SK-N-SH (cell line): ENCODE data around the gene TRIM22. TPM values are rescaled to one million over a fixed set of nuclear protein-coding genes. Genes with fewer than 3 reads are reported as not detected.

ENCODE experiments used
- CTCF ChIA-PET: fragments of 300-600, 350-600 bp; formaldehyde crosslinking; extraction: SDS; loops from one replicate; lab custom pipeline; 2021; lab: Yijun Ruan, JAX
- POLR2A ChIA-PET: fragments of 350-600 bp; sonication (Branson Sonifier 250); formaldehyde crosslinking; extraction: SDS; loops from one replicate; lab custom pipeline; 2020; ENCODE audit warnings: antibody characterized with exemption, inconsistent platforms; lab: Yijun Ruan, JAX
- DNase-seq: peaks from one replicate; pipeline ENCODE4 v3.0.0; 2012
- H2AFZ ChIP-seq: fragments of 200-600 bp; sonication (generic); 2 replicates; pipeline ENCODE4 v1.8.1; 2016; ENCODE audit warnings: antibody characterized with exemption, mild to moderate bottlenecking, low read depth
- H3F3A ChIP-seq: fragments of 200-600 bp; sonication (generic); replicated peaks from 2 replicates; pipeline ENCODE3; 2016; ENCODE audit warnings: antibody characterized with exemption, mild to moderate bottlenecking; ENCODE audit not compliant: insufficient read depth
- H3K27ac ChIP-seq, 2 experiments: fragments of 200-500 bp in 1 of 2; fragments of 200-600 bp in 1 of 2; sonication (Bioruptor generic) in 1 of 2; sonication (generic), shearing (Covaris generic) in 1 of 2; 2 replicates each; pipeline versions ENCODE4 v1.5.1 to v1.6.1; 2014 to 2016; ENCODE audit warnings: low read depth in 2 of 2, inconsistent platforms in 1 of 2, low read length in 1 of 2, mild to moderate bottlenecking in 1 of 2, mixed read lengths in 1 of 2
- H3K27me3 ChIP-seq: fragments of 200-600 bp; sonication (generic), shearing (Covaris generic); 2 replicates; pipeline ENCODE4 v1.6.1; 2016; ENCODE audit warnings: mixed run types; ENCODE audit not compliant: insufficient read depth
- H3K36me3 ChIP-seq, 2 experiments: fragments of 200-500 bp in 1 of 2; fragments of 200-600 bp in 1 of 2; sonication (Bioruptor generic) in 1 of 2; sonication (generic) in 1 of 2; replicated peaks in 1 of 2; 2 replicates each; pipeline versions ENCODE3 to v1.5.1; 2014 to 2016; ENCODE audit warnings: low read length in 1 of 2, mild to moderate bottlenecking in 1 of 2; ENCODE audit not compliant: insufficient read depth in 2 of 2, control insufficient read depth in 1 of 2
- H3K4me1 ChIP-seq, 2 experiments: fragments of 200-500 bp in 1 of 2; fragments of 200-600 bp in 1 of 2; sonication (Bioruptor generic) in 1 of 2; sonication (generic), shearing (Covaris generic) in 1 of 2; 2 replicates each; pipeline versions ENCODE4 v1.5.1 to v1.6.1; 2014 to 2016; ENCODE audit warnings: low read depth in 1 of 2, low read length in 1 of 2, mixed run types in 1 of 2; ENCODE audit not compliant: insufficient read depth in 2 of 2, control insufficient read depth in 1 of 2
- H3K4me2 ChIP-seq: fragments of 200-600 bp; sonication (generic), shearing (Covaris generic); 2 replicates; pipeline ENCODE4 v1.6.1; 2017; ENCODE audit warnings: mixed run types
- H3K4me3 ChIP-seq, 2 experiments: fragments of 200-500 bp in 1 of 2; fragments of 200-600 bp in 1 of 2; sonication (Bioruptor generic) in 1 of 2; sonication (generic), shearing (Covaris generic) in 1 of 2; 2 replicates each; pipeline versions ENCODE4 v1.5.1 to v1.8.1; 2014 to 2016; ENCODE audit warnings: low read depth in 2 of 2, inconsistent platforms in 1 of 2, low read length in 1 of 2, mild to moderate bottlenecking in 1 of 2, mixed read lengths in 1 of 2, moderate library complexity in 1 of 2
- H3K79me2 ChIP-seq: fragments of 200-600 bp; sonication (generic); 2 replicates; pipeline ENCODE4 v1.8.1; 2017; ENCODE audit warnings: mild to moderate bottlenecking; ENCODE audit not compliant: insufficient read depth
- H3K9ac ChIP-seq: fragments of 200-600 bp; sonication (generic); 2 replicates; pipeline ENCODE4 v1.6.1; 2017; ENCODE audit warnings: mixed run types
- H3K9me2 ChIP-seq: fragments of 200-600 bp; sonication (generic); 2 replicates; pipeline ENCODE4 v1.6.1; 2017; ENCODE audit warnings: mixed run types
- H3K9me3 ChIP-seq: fragments of 200-600 bp; sonication (generic); 2 replicates; pipeline ENCODE4 v1.6.1; 2017; ENCODE audit warnings: mixed run types, mild to moderate bottlenecking, moderate library complexity
- H4K20me1 ChIP-seq: fragments of 200-600 bp; sonication (generic); 2 replicates; pipeline ENCODE4 v1.6.1; 2017; ENCODE audit warnings: mild to moderate bottlenecking, mixed run types; ENCODE audit not compliant: insufficient read depth
- EP300 ChIP-seq, 2 experiments: IDR thresholded peaks; 2 replicates each; pipeline versions ENCODE4 v1.4.0 to v1.6.1; 2012; ENCODE audit warnings: borderline replicate concordance in 1 of 2, low read depth in 1 of 2, low read length in 1 of 2
- EZH2phosphoT487 ChIP-seq: fragments of 200-600 bp; sonication (generic); IDR thresholded peaks from 2 replicates; pipeline ENCODE4 v1.6.1; 2017; ENCODE audit warnings: low read depth, mixed run types, mild to moderate bottlenecking, antibody characterized with exemption, moderate library complexity, borderline replicate concordance
- FOSL2 ChIP-seq: IDR thresholded peaks from 2 replicates; pipeline ENCODE4 v1.4.0; 2012; ENCODE audit warnings: low read depth, mild to moderate bottlenecking, moderate library complexity, borderline replicate concordance
- FOXJ3 ChIP-seq: sonication (generic); formaldehyde crosslinking; IDR thresholded peaks from 2 replicates; pipeline ENCODE4 v1.5.1; 2020; ENCODE audit warnings: mild to moderate bottlenecking, missing genetic modification reagents
- GABPA ChIP-seq: IDR thresholded peaks from 2 replicates; pipeline ENCODE4 v1.4.0; 2012; ENCODE audit warnings: low read depth, mild to moderate bottlenecking
- MEF2A ChIP-seq: IDR thresholded peaks from 2 replicates; pipeline ENCODE4 v1.4.0; 2012; ENCODE audit warnings: low read depth, borderline replicate concordance
- MXI1 ChIP-seq: IDR thresholded peaks from 2 replicates; pipeline ENCODE4 v1.6.1; 2012; ENCODE audit warnings: mild to moderate bottlenecking, low read depth, low read length, improper control_type of control experiment
- NRF1 ChIP-seq: IDR thresholded peaks from 2 replicates; pipeline ENCODE4 v1.6.1; 2012; ENCODE audit warnings: low read depth, mild to moderate bottlenecking, low read length
- RAD21 ChIP-seq: IDR thresholded peaks from 2 replicates; pipeline ENCODE4 v1.6.1; 2012; ENCODE audit warnings: mild to moderate bottlenecking, low read length
- RFX5 ChIP-seq: IDR thresholded peaks from 2 replicates; pipeline ENCODE4 v1.6.1; 2012; ENCODE audit warnings: mild to moderate bottlenecking, improper control_type of control experiment, low read length
- SIN3A ChIP-seq: IDR thresholded peaks from 2 replicates; pipeline ENCODE4 v1.6.1; 2012; ENCODE audit warnings: low read depth, mild to moderate bottlenecking, low read length, moderate library complexity, borderline replicate concordance
- TAF1 ChIP-seq: IDR thresholded peaks from 2 replicates; pipeline ENCODE4 v1.6.1; 2012; ENCODE audit warnings: low read depth, mild to moderate bottlenecking, low read length, moderate library complexity, borderline replicate concordance
- TEAD4 ChIP-seq: IDR thresholded peaks from 2 replicates; pipeline ENCODE4 v1.4.0; 2012; ENCODE audit warnings: mild to moderate bottlenecking, borderline replicate concordance; ENCODE audit not compliant: insufficient read depth
- USF2 ChIP-seq: fragments of 150-350 bp; IDR thresholded peaks from 2 replicates; pipeline ENCODE4 v1.6.1; 2017; ENCODE audit warnings: antibody characterized with exemption, low read length, low read depth, borderline replicate concordance
- WGBS: methylation state at CpG from one replicate; pipeline ENCODE4 v1.1.6; 2017; ENCODE audit warnings: low lambda C conversion rate; 5-methylcytosine and 5-hydroxymethylcytosine counted together
- polyA plus RNA-seq, 3 experiments: library from polyadenylated mRNA; depleted of rRNA; stranded (reverse); fragments of >200 nt; gene quantifications; 2 replicates each; pipeline ENCODE4 v1.2.3, GENCODE V29; 2012
- TF ChIP-seq, protein P1 (sequence below): IDR thresholded peaks from 2 replicates; pipeline ENCODE4 v1.6.1; 2012; ENCODE audit warnings: mild to moderate bottlenecking, low read depth, low read length, moderate library complexity
- TF ChIP-seq, protein P2 (sequence below): IDR thresholded peaks from 2 replicates; pipeline ENCODE4 v1.4.0; 2012; ENCODE audit warnings: low read depth, borderline replicate concordance

TRIM22 gene
- polyA plus RNA-seq, 1 of the 3 experiments (the other 2 are of a cell fraction) = 47.1 TPM

DNA sequence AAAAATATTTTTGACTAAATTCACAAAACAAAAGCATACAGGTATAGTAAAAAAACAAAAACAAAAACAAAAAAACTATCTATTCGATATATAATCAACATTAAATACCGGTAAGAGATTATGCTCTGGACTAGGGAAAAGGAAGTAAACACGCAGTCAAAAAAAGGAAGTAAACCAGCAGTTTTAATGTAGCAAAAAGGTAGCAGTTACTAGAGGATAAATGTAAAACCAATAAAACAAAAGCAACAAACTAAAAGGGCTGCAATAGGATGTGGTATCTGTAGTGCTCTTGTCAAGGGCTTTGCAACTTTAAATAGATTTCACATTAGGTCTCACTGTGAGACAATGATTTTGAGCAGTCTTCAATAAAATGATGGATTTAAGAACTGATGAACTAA, 2.4 kb downstream of the TRIM22 start:
- no peak for DNase-seq
- Histone ChIP-seq H4K20me1 (no peaks in the 10 kb centered on the region), H3K4me3 (peak overlapping the region in 1 of 2 experiments; percentile 52; a peak in 1 of 4 replicates), H3K27ac (no peak overlapping the region), H3K9me2 (no peaks in the 10 kb centered on the region), H3K4me2 (peak overlapping the region; percentile 76), H3F3A (no peaks in the 10 kb centered on the region), H3K27me3 (no peaks in the 10 kb centered on the region), H3K9me3 (no peaks in the 10 kb centered on the region), H3K36me3 (peaks cover 11 to 17% of the 10 kb centered on the region in 2 experiments), H3K79me2 (no peaks in the 10 kb centered on the region), H3K9ac (no peak overlapping the region), H2AFZ (no peak overlapping the region), H3K4me1 (peaks cover 0 to 6% of the 10 kb centered on the region in 2 experiments; a peak in 2 of 4 replicates)
- no peak for TF ChIP-seq USF2
- TF ChIP-seq FOSL2 = no peak
- TF ChIP-seq, protein P1, sequence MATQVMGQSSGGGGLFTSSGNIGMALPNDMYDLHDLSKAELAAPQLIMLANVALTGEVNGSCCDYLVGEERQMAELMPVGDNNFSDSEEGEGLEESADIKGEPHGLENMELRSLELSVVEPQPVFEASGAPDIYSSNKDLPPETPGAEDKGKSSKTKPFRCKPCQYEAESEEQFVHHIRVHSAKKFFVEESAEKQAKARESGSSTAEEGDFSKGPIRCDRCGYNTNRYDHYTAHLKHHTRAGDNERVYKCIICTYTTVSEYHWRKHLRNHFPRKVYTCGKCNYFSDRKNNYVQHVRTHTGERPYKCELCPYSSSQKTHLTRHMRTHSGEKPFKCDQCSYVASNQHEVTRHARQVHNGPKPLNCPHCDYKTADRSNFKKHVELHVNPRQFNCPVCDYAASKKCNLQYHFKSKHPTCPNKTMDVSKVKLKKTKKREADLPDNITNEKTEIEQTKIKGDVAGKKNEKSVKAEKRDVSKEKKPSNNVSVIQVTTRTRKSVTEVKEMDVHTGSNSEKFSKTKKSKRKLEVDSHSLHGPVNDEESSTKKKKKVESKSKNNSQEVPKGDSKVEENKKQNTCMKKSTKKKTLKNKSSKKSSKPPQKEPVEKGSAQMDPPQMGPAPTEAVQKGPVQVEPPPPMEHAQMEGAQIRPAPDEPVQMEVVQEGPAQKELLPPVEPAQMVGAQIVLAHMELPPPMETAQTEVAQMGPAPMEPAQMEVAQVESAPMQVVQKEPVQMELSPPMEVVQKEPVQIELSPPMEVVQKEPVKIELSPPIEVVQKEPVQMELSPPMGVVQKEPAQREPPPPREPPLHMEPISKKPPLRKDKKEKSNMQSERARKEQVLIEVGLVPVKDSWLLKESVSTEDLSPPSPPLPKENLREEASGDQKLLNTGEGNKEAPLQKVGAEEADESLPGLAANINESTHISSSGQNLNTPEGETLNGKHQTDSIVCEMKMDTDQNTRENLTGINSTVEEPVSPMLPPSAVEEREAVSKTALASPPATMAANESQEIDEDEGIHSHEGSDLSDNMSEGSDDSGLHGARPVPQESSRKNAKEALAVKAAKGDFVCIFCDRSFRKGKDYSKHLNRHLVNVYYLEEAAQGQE = no peak
- no peak for TF ChIP-seq FOXJ3 (CRISPR knock-in tag)
- no peak for TF ChIP-seq NRF1
- TF ChIP-seq GABPA = no peak
- 49% methylated on average over 3 of the region's 3 CpGs for WGBS
- ChIA-PET CTCF (interaction anchor here (0.6 kb wide), 1 partner anchor 868 kb away, joined by 3 read pairs; no protein-coding TSS in a partner anchor), POLR2A (no interaction called here)

DNA sequence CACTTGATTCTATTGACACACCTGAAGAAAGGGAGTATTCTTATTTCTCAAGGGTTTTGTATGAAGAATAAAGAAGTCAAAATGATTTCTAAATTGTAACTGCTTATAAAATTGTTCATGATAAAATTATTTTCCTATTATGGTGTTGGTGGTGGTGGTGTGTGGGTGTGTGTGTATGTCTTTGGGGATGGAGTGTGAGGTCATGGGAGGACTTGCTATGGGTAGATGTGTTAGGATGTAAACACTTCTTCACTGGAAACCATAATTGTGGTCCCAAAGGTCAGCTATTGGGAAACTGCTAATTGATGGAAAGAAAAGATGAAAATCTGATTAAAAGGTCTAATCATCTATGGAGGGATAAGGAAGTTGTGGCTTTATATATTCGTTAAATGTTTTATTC, 5.1 kb downstream of the TRIM22 start:
- Histone ChIP-seq H3K36me3 (peaks cover 17 to 23% of the 10 kb centered on the region in 2 experiments), H3K9ac (no peak overlapping the region)
- CTCF ChIA-PET = no interaction called here

More for the DNA sequence above, 5.1 kb downstream of the TRIM22 start:
- H3K9me2 ChIP-seq = no peaks in the 10 kb centered on the region
- no peak for TF ChIP-seq MXI1
- no peak for TF ChIP-seq TEAD4
- TF ChIP-seq EP300 (IDR thresholded peaks at IDR 0.05; ENCODE audit: borderline replicate concordance in 1 of 2, low read depth in 1 of 2, low read length in 1 of 2) = no peak
- TF ChIP-seq FOXJ3 (CRISPR knock-in tag) = no peak
- TF ChIP-seq RFX5 = no peak
- TF ChIP-seq GABPA = no peak
- TF ChIP-seq, protein P2, sequence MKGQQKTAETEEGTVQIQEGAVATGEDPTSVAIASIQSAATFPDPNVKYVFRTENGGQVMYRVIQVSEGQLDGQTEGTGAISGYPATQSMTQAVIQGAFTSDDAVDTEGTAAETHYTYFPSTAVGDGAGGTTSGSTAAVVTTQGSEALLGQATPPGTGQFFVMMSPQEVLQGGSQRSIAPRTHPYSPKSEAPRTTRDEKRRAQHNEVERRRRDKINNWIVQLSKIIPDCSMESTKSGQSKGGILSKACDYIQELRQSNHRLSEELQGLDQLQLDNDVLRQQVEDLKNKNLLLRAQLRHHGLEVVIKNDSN = no peak
- TF ChIP-seq, protein P1 = no peak
- no peak for TF ChIP-seq EZH2phosphoT487
- TF ChIP-seq SIN3A = no peak
- TF ChIP-seq RAD21 = no peak
- TF ChIP-seq TAF1 = no peak
- TF ChIP-seq MEF2A = no peak
- H3K4me1 ChIP-seq = peaks cover 0 to 6% of the 10 kb centered on the region in 2 experiments; a peak in 2 of 4 replicates
- H3K79me2 ChIP-seq = no peaks in the 10 kb centered on the region
- no peak overlapping the region for H3K27ac ChIP-seq
- H3K4me2 ChIP-seq = no peak overlapping the region
- POLR2A ChIA-PET = no interaction called here
- no peaks in the 10 kb centered on the region for H3K27me3 ChIP-seq
- no peak overlapping the region for H3K4me3 ChIP-seq
- WGBS = 44% methylated on average over 1 of the region's 1 CpG
- no peaks in the 10 kb centered on the region for H3K9me3 ChIP-seq
- H2AFZ ChIP-seq = no peak overlapping the region
- peaks cover 2% of the 10 kb centered on the region for H3F3A ChIP-seq
- no peak for DNase-seq
- no peaks in the 10 kb centered on the region for H4K20me1 ChIP-seq
